GM10248 (cell line): ENCODE measurements around the gene KATNBL1.

Experiments
- CTCF ChIA-PET: fragments of 300-600 bp; sonication (Branson Sonifier 250); formaldehyde crosslinking; extraction: SDS; loops from one replicate; lab custom pipeline; 2021; ENCODE audit warnings: antibody characterized with exemption; lab: Yijun Ruan, JAX
- POLR2A ChIA-PET: fragments of 350-650 bp; sonication (Branson Sonifier 250); formaldehyde crosslinking; extraction: SDS; loops from one replicate; lab custom pipeline; 2020; ENCODE audit warnings: antibody characterized with exemption; lab: Yijun Ruan, JAX
- DNase-seq: peaks from one replicate; pipeline ENCODE4 v3.0.0; 2012; ENCODE audit errors: extremely low spot score
- TF ChIP-seq, protein P1 (sequence below): IDR thresholded peaks from 2 replicates; pipeline ENCODE4 v1.5.1; 2012; ENCODE audit warnings: mild to moderate bottlenecking, low read depth; ENCODE audit errors: extremely low read depth, missing control alignments, control extremely low read depth

KATNBL1 gene

DNA sequence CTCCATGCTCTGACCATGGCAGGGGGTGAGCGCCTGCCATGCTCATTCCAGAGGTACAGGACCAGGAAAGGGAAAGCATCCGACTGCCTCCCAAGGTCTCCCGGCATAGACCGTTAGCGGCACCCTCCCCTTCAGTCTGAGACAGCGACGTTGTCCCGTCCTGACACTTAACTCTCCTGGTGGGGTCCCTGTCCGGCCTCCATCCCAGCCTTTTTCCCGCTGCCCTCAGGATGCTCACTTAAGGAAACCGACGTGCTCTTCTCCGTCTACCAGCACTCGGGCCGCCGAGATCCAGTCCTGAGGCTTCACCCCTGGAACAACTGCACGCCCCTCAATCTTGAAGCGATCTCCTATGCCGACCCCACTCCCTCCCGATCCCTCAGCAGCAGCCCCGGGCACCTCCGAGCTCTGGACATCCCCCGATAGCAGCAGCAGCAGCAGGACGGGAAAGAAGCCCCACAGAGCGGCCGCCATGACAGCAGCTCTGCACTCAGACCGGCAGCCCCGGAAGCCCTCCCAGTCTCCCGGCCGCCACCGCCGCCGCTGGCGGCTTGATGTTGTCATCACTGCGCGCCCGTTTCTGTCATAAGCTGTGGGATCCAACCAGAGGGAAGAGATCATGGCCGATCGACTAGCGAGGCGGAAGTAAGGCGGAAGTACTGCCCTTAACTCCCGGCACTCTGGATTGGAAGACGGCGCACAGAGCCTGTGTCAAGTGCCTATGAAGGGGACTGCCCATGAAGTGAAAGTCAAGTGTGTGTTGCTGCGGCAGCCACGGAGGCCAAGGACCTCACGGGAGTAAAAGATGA is 108.3 kb downstream of the KATNBL1 start, which contains the start of the genes EMC7 and PGBD4:
EMC7 (minus strand) TSS at position 497 of the 809 bp plus-strand sequence; CDS start at position 474, 23 bp downstream.
PGBD4 (plus strand) TSS at position 718 of the 809 bp plus-strand sequence. CDS start 449 bp downstream, outside the sequence.
- ChIA-PET POLR2A (interaction anchor here (1.1 kb wide), 1 partner anchor 22 kb away, joined by 3 read pairs; no protein-coding TSS in a partner anchor), CTCF (interaction anchor here (1.2 kb wide), 1 partner anchor 39 kb away, joined by 3 read pairs; no protein-coding TSS in a partner anchor)
- TF ChIP-seq, protein P1, sequence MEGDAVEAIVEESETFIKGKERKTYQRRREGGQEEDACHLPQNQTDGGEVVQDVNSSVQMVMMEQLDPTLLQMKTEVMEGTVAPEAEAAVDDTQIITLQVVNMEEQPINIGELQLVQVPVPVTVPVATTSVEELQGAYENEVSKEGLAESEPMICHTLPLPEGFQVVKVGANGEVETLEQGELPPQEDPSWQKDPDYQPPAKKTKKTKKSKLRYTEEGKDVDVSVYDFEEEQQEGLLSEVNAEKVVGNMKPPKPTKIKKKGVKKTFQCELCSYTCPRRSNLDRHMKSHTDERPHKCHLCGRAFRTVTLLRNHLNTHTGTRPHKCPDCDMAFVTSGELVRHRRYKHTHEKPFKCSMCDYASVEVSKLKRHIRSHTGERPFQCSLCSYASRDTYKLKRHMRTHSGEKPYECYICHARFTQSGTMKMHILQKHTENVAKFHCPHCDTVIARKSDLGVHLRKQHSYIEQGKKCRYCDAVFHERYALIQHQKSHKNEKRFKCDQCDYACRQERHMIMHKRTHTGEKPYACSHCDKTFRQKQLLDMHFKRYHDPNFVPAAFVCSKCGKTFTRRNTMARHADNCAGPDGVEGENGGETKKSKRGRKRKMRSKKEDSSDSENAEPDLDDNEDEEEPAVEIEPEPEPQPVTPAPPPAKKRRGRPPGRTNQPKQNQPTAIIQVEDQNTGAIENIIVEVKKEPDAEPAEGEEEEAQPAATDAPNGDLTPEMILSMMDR = no peak
- DNase-seq = peak; percentile 94

DNA sequence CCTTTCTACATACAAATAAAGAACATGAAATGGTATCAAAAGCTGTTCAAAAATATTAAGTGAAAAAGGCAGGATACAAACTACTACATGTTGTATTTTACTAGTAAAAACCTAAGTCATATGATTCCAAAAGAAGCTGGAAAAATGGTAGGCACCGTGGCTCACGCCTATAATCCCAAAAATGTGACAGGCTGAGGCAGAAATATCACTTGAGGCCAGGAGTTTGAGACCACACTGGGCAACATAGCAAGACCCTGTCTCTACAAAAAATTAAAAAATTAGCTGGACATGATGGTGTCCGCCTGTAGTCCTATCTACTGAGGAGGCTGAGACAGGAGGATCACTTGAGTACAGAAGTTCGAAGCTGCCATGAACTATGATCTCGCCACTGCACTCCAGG is 110.0 kb downstream of the KATNBL1 start:
- ChIA-PET POLR2A (no interaction called here), CTCF (interaction anchor here (0.7 to 1.7 kb wide), 3 partner anchors 10 to 110 kb away, joined by 3 to 8 read pairs (median 4); partner anchors contain the start of gene KATNBL1)
- TF ChIP-seq, protein P1 = no peak
- no peak for DNase-seq
